HL-60 (cell line): ENCODE data around the gene ALK.

ENCODE experiments used
- DNase-seq, 2 experiments: peaks; one replicate each; pipeline ENCODE4 v3.0.0-alpha.2; 2010 to 2020; ENCODE audit warnings: low read depth in 1 of 2, low spot score in 1 of 2
- H3K27ac ChIP-seq: fragments of 250-450 bp; sonication (Bioruptor Pico); replicated peaks from 2 replicates; pipeline ENCODE4 v1.5.1; 2020; ENCODE audit warnings: mild to moderate bottlenecking, moderate library complexity
- H3K27me3 ChIP-seq: fragments of 250-450 bp; sonication (Bioruptor Pico); 2 replicates; pipeline ENCODE4 v1.5.1; 2021; ENCODE audit warnings: mild to moderate bottlenecking, moderate library complexity; ENCODE audit not compliant: insufficient read depth, poor library complexity, severe bottlenecking
- H3K4me3 ChIP-seq: replicated peaks from 2 replicates; pipeline ENCODE4 v1.5.1; 2011; ENCODE audit warnings: mild to moderate bottlenecking, control low read depth, low read length; ENCODE audit not compliant: insufficient read depth
- CTCF ChIP-seq: IDR thresholded peaks from one replicate; pipeline ENCODE4 v1.5.1; 2011; ENCODE audit warnings: low read length, control low read depth, inconsistent platforms; ENCODE audit not compliant: insufficient read depth
- GABPA ChIP-seq: IDR thresholded peaks from 2 replicates; pipeline ENCODE4 v1.6.1; 2012; ENCODE audit warnings: low read depth
- POLR2AphosphoS5 ChIP-seq: IDR thresholded peaks from 2 replicates; pipeline ENCODE4 v1.6.1; 2012; ENCODE audit warnings: low read depth
- REST ChIP-seq: IDR thresholded peaks from 2 replicates; pipeline ENCODE4 v1.6.1; 2012; ENCODE audit warnings: low read depth; ENCODE audit not compliant: insufficient replicate concordance
- SPI1 ChIP-seq: IDR thresholded peaks from 2 replicates; pipeline ENCODE4 v1.6.1; 2012; ENCODE audit warnings: low read depth, mild to moderate bottlenecking, borderline replicate concordance

Gene ALK

GRCh38 chr2:29760008-29760407, 161.4 kb downstream of the ALK start:
- no peak for TF ChIP-seq REST
- no peak for TF ChIP-seq GABPA
- no peak for TF ChIP-seq CTCF
- H3K4me3 ChIP-seq = no peak overlapping the region
- H3K27me3 ChIP-seq = no peaks in the 10 kb centered on the region
- no peak for DNase-seq
- H3K27ac ChIP-seq = no peak overlapping the region

GRCh38 chr2:29759360-29759759, 162.0 kb downstream of the ALK start:
- DNase-seq = no peak
- no peak overlapping the region for H3K4me3 ChIP-seq
- TF ChIP-seq CTCF (no peak), SPI1 (no peak), REST (no peak), POLR2AphosphoS5 (no peak), GABPA (no peak)
- no peak overlapping the region for H3K27ac ChIP-seq
- H3K27me3 ChIP-seq = no peaks in the 10 kb centered on the region

GRCh38 chr2:29755829-29756228, 165.6 kb downstream of the ALK start:
- no peak for TF ChIP-seq GABPA
- TF ChIP-seq SPI1 = no peak
- TF ChIP-seq POLR2AphosphoS5 = no peak
- no peak for DNase-seq
- no peak overlapping the region for H3K4me3 ChIP-seq

GRCh38 chr2:29755233-29755632, 166.2 kb downstream of the ALK start:
- H3K27ac ChIP-seq = no peak overlapping the region
- TF ChIP-seq REST (no peak), CTCF (no peak), SPI1 (no peak), POLR2AphosphoS5 (no peak), GABPA (no peak)
- no peak overlapping the region for H3K4me3 ChIP-seq
- no peaks in the 10 kb centered on the region for H3K27me3 ChIP-seq
- DNase-seq = no peak

More at GRCh38 chr2:29755829-29756228, 165.6 kb downstream of the ALK start:
- no peak overlapping the region for H3K27ac ChIP-seq
- no peaks in the 10 kb centered on the region for H3K27me3 ChIP-seq
